ENCODE measurements around the gene CDC42EP5.
"Not testable (repeated sequence)": the region's sequence is repeated elsewhere in the genome, so short reads cannot be mapped to it uniquely, and the experiment has no call there.

CDC42EP5 gene

GRCh38 chr19:54489766-54490165 lies 16.7 kb upstream of the CDC42EP5 start:
- DNase-seq (ENCODE audit: low read depth in 2 of 2) = no peak

- DNase-seq (ENCODE audit: low read depth in 2 of 2) = no peak
Observed at GRCh38 chr19:54489341-54489740, 16.2 kb upstream of the CDC42EP5 start.

GRCh38 chr19:54485851-54486250 lies 12.8 kb upstream of the CDC42EP5 start:
- DNase-seq (ENCODE audit: low read depth in 2 of 2) = no peak

- DNase-seq (ENCODE audit: low read depth in 2 of 2) = no peak
Observed at GRCh38 chr19:54484451-54484850, 11.4 kb upstream of the CDC42EP5 start.

- DNase-seq (ENCODE audit: low read depth in 2 of 2) = no peak
Observed at GRCh38 chr19:54482889-54483288, 9.8 kb upstream of the CDC42EP5 start.

- no peak for DNase-seq (ENCODE audit: low read depth in 2 of 2)
Observed at GRCh38 chr19:54481326-54481930, 8.3 kb upstream of the CDC42EP5 start.

- DNase-seq (ENCODE audit: low read depth in 2 of 2) = no peak
Observed at GRCh38 chr19:54480051-54480450, 7.0 kb upstream of the CDC42EP5 start.

- no peak for DNase-seq (ENCODE audit: low read depth in 2 of 2)
Observed at GRCh38 chr19:54478677-54479266, 5.7 kb upstream of the CDC42EP5 start.

- no peak for DNase-seq (ENCODE audit: low read depth in 2 of 2)
Observed at GRCh38 chr19:54477650-54478049, 4.6 kb upstream of the CDC42EP5 start.

GRCh38 chr19:54475706-54476105 lies 2.6 kb upstream of the CDC42EP5 start:
- DNase-seq (ENCODE audit: low read depth in 2 of 2) = no peak

- DNase-seq (ENCODE audit: low read depth in 2 of 2) = no peak
Observed at GRCh38 chr19:54473892-54474372, 836 bp upstream of the CDC42EP5 start.

GRCh38 chr19:54470991-54471782 lies 1.9 kb downstream of the CDC42EP5 start:
- no peak for DNase-seq (ENCODE audit: low read depth in 2 of 2)

GRCh38 chr19:54470276-54470887 lies 2.7 kb downstream of the CDC42EP5 start:
- DNase-seq (ENCODE audit: low read depth in 2 of 2) = no peak

- no peak for DNase-seq (ENCODE audit: low read depth in 2 of 2)
Observed at GRCh38 chr19:54469496-54469934, 3.6 kb downstream of the CDC42EP5 start.

GRCh38 chr19:54466110-54466480 lies 7.0 kb downstream of the CDC42EP5 start:
- DNase-seq (ENCODE audit: low read depth in 2 of 2) = not testable (repeated sequence)

GRCh38 chr19:54465426-54466109 lies 7.5 kb downstream of the CDC42EP5 start:
- no peak for DNase-seq (ENCODE audit: low read depth in 2 of 2)

- peak; percentile 30 to 36 for DNase-seq (ENCODE audit: low read depth in 2 of 2)
Observed at GRCh38 chr19:54464630-54465425, 8.3 kb downstream of the CDC42EP5 start.

- DNase-seq (ENCODE audit: low read depth in 2 of 2) = peak; percentile 38 to 59
Observed at GRCh38 chr19:54464044-54464629, 9.0 kb downstream of the CDC42EP5 start.

- DNase-seq (ENCODE audit: low read depth in 2 of 2) = peak; percentile 72 to 81
Observed at GRCh38 chr19:54463531-54464043, 9.5 kb downstream of the CDC42EP5 start, which contains the start of gene LENG9. TSS of gene LENG9 (minus strand) at chr19:54463778. CDS start at chr19:54463526, 252 bp downstream.

All from stimulated activated CD8-positive, alpha-beta memory T cell treated with anti-CD3 and anti-CD28 coated beads, Interleukin-7, amount 100 ng/mL, for 1 hour (primary cell).